DND-41 (cell line): Measurements from ENCODE around the gene BAIAP2.

Experiments
- ATAC-seq: fragments of 200-7000 bp; cut with Tn5 transposase; 3 replicates; pipeline ENCODE4 v1.9.1; 2021; ENCODE audit warnings: low read depth; ENCODE audit not compliant: insufficient read depth
- DNase-seq: peaks from one replicate; pipeline ENCODE4 v3.0.0-alpha.2; 2020
- H2AFZ ChIP-seq: 2 replicates; pipeline ENCODE4 v1.6.0; 2012; ENCODE audit warnings: low read depth, low read length
- H3K27ac ChIP-seq: 2 replicates; pipeline ENCODE4 v1.5.1; 2012; ENCODE audit warnings: low read length, inconsistent platforms
- H3K27me3 ChIP-seq: fragments of 200-600 bp; sonication (generic); 2 replicates; pipeline ENCODE4 v1.6.0; 2012; ENCODE audit warnings: low read length, mild to moderate bottlenecking, inconsistent platforms; ENCODE audit not compliant: insufficient read depth, poor library complexity
- H3K36me3 ChIP-seq: 2 replicates; pipeline ENCODE4 v1.5.1; 2012; ENCODE audit warnings: low read length, inconsistent platforms; ENCODE audit not compliant: insufficient read depth
- H3K4me1 ChIP-seq: 2 replicates; pipeline ENCODE4 v1.5.1; 2012; ENCODE audit warnings: mild to moderate bottlenecking, low read length; ENCODE audit not compliant: insufficient read depth
- H3K4me2 ChIP-seq: 2 replicates; pipeline ENCODE4 v1.6.0; 2012; ENCODE audit warnings: mild to moderate bottlenecking, moderate library complexity, low read length, inconsistent platforms; ENCODE audit not compliant: insufficient read depth
- H3K4me3 ChIP-seq, 2 experiments: fragments of 200-600 bp in 1 of 2; shearing (Covaris generic) in 1 of 2; 2 replicates each; pipeline ENCODE4 v1.5.1; 2012 to 2016; ENCODE audit warnings: inconsistent platforms in 2 of 2, low read length in 2 of 2, mild to moderate bottlenecking in 2 of 2, low read depth in 1 of 2, moderate library complexity in 1 of 2
- H3K79me2 ChIP-seq: 2 replicates; pipeline ENCODE4 v1.6.0; 2012; ENCODE audit warnings: low read length, inconsistent platforms; ENCODE audit not compliant: insufficient read depth
- H3K9ac ChIP-seq: 2 replicates; pipeline ENCODE4 v1.6.0; 2012; ENCODE audit warnings: low read depth, mild to moderate bottlenecking, inconsistent platforms, low read length, moderate library complexity
- H3K9me3 ChIP-seq: 2 replicates; pipeline ENCODE4 v1.5.1; 2012; ENCODE audit warnings: low read length, moderate library complexity, mild to moderate bottlenecking, inconsistent platforms; ENCODE audit not compliant: insufficient read depth, severe bottlenecking
- H4K20me1 ChIP-seq: 2 replicates; pipeline ENCODE4 v1.6.0; 2012; ENCODE audit warnings: low read length; ENCODE audit not compliant: insufficient read depth
- CTCF ChIP-seq: IDR thresholded peaks from 2 replicates; pipeline ENCODE4 v1.5.1; 2012; ENCODE audit warnings: borderline replicate concordance, low read length, moderate library complexity, mild to moderate bottlenecking; ENCODE audit not compliant: poor library complexity, severe bottlenecking; ENCODE audit errors: extremely low read depth
- EZH2 ChIP-seq: IDR thresholded peaks from 3 replicates; pipeline ENCODE4 v1.6.1; 2012; ENCODE audit warnings: borderline replicate concordance, low read depth, mild to moderate bottlenecking, moderate library complexity, low read length, inconsistent platforms; ENCODE audit not compliant: severe bottlenecking

The BAIAP2 gene

GRCh38 chr17:81131486-81132196 lies 96.7 kb downstream of the BAIAP2 start:
- Histone ChIP-seq H3K4me3 (no peak overlapping the region), H3K27ac (no peak overlapping the region), H3K4me2 (no peak overlapping the region)

GRCh38 chr17:81132197-81132540 lies 97.2 kb downstream of the BAIAP2 start:
- no peaks in the 10 kb centered on the region for H3K4me1 ChIP-seq
- ATAC-seq (no peak), DNase-seq (no peak)
- no peak overlapping the region for H3K4me3 ChIP-seq
- no peak overlapping the region for H3K27ac ChIP-seq
- H3K9me3 ChIP-seq, result no peaks in the 10 kb centered on the region
- peaks cover 4% of the 10 kb centered on the region for H3K27me3 ChIP-seq
- H2AFZ ChIP-seq, result no peak overlapping the region
- peaks cover 16% of the 10 kb centered on the region for H4K20me1 ChIP-seq
- no peaks in the 10 kb centered on the region for H3K36me3 ChIP-seq
- no peak overlapping the region for H3K9ac ChIP-seq
- TF ChIP-seq EZH2 (no peak), CTCF (no peak)
- H3K4me2 ChIP-seq, result no peak overlapping the region
- no peaks in the 10 kb centered on the region for H3K79me2 ChIP-seq

More at GRCh38 chr17:81131486-81132196, 96.7 kb downstream of the BAIAP2 start:
- Histone ChIP-seq H2AFZ (no peak overlapping the region), H3K79me2 (no peaks in the 10 kb centered on the region), H3K27me3 (peaks cover 4% of the 10 kb centered on the region), H4K20me1 (peaks cover 16% of the 10 kb centered on the region), H3K9me3 (no peaks in the 10 kb centered on the region), H3K9ac (no peak overlapping the region), H3K4me1 (no peaks in the 10 kb centered on the region), H3K36me3 (no peaks in the 10 kb centered on the region)
- ATAC-seq (no peak), DNase-seq (no peak)
- no peak for TF ChIP-seq EZH2
- TF ChIP-seq CTCF, result no peak

GRCh38 chr17:81132770-81133723 lies 98.1 kb downstream of the BAIAP2 start:
- ATAC-seq (no peak), DNase-seq (no peak)
- Histone ChIP-seq H3K4me2 (no peak overlapping the region), H3K27ac (no peak overlapping the region), H3K27me3 (peaks cover 4% of the 10 kb centered on the region), H3K9ac (no peak overlapping the region), H3K79me2 (no peaks in the 10 kb centered on the region), H4K20me1 (peaks cover 16% of the 10 kb centered on the region), H3K36me3 (no peaks in the 10 kb centered on the region), H2AFZ (no peak overlapping the region), H3K4me3 (no peak overlapping the region), H3K4me1 (no peaks in the 10 kb centered on the region), H3K9me3 (peaks cover 2% of the 10 kb centered on the region)
- TF ChIP-seq EZH2 (no peak), CTCF (no peak)
